Endothelial cell of umbilical vein (primary cell): ENCODE measurements around the gene HPS4.

Source experiments
- CTCF ChIP-seq, 2 donors: IDR thresholded peaks; 1 replicate in 1 of 2; 2 replicates in 1 of 2; pipeline ENCODE4 v1.5.1; 2011; ENCODE audit warnings: low read length in 2 of 2, mild to moderate bottlenecking in 2 of 2, moderate library complexity in 2 of 2, control low read depth in 1 of 2, inconsistent platforms in 1 of 2, low read depth in 1 of 2; ENCODE audit not compliant: insufficient read depth in 1 of 2; ENCODE audit errors: extremely low read depth in 1 of 2
- EZH2 ChIP-seq: IDR thresholded peaks from 2 replicates; pipeline ENCODE4 v1.6.1; 2012; ENCODE audit warnings: borderline replicate concordance, low read depth, mild to moderate bottlenecking, moderate library complexity, low read length, inconsistent platforms; ENCODE audit not compliant: severe bottlenecking
- MAX ChIP-seq: IDR thresholded peaks from 2 replicates; pipeline ENCODE4 v1.6.1; 2011; ENCODE audit not compliant: insufficient read depth, insufficient read length
- POLR2A ChIP-seq: IDR thresholded peaks from 2 replicates; pipeline ENCODE4 v1.6.1; 2012; ENCODE audit warnings: low read depth, mild to moderate bottlenecking, control low read depth, low read length

- TF ChIP-seq CTCF (IDR thresholded peaks at IDR 0.05; ENCODE audit: extremely low read depth in 1 of 2, insufficient read depth in 1 of 2, low read depth in 1 of 2, low read length in 2 of 2): no peak
- no peak for TF ChIP-seq POLR2A
- TF ChIP-seq EZH2: no peak
- no peak for TF ChIP-seq MAX
Measured at GRCh38 chr22:26481694-26482093, 1.9 kb downstream of the HPS4 start.
